ENCODE data around the gene SSH2. TPM values are rescaled to one million over a fixed set of nuclear protein-coding genes. Genes with fewer than 3 reads are reported as not detected.
"Not testable (repeated sequence)": the region's sequence is repeated elsewhere in the genome, so short reads cannot be mapped to it uniquely, and the experiment has no call there.

The SSH2 gene
- total RNA-seq, 1 experiment from 2014 or later = 22.9 TPM

- TF ChIP-seq CTCF (IDR thresholded peaks at IDR 0.05; ENCODE audit: unreplicated experiment) = no peak
- intact Hi-C loops (cut with micrococcal nuclease; ENCODE audit: unreplicated experiment) = no loop called here
- no peak for DNase-seq
- Mint-ChIP-seq H3K36me3 (ENCODE audit: insufficient read depth, unreplicated experiment) (no peaks in the 10 kb centered on the region), H3K4me1 (ENCODE audit: low read depth, unreplicated experiment) (no peaks in the 10 kb centered on the region), H3K27ac (ENCODE audit: unreplicated experiment) (no peak overlapping the region), H3K4me3 (ENCODE audit: low read depth, unreplicated experiment) (no peak overlapping the region), H3K9me3 (ENCODE audit: low read depth, unreplicated experiment) (no peaks in the 10 kb centered on the region), H3K27me3 (ENCODE audit: unreplicated experiment) (no peaks in the 10 kb centered on the region)
- CTCF ChIA-PET = no interaction called here
- BruUV-seq (replicated peaks) = no TSS peak
Measured at GRCh38 chr17:29655323-29655722, 274.7 kb downstream of the SSH2 start.

- CTCF ChIA-PET = interaction anchor here (0.6 to 0.9 kb wide), 4 partner anchors 12 to 204 kb away, joined by 3 to 6 read pairs (median 4); no protein-coding TSS in a partner anchor
- no peak overlapping the region for H3K4me3 Mint-ChIP-seq (ENCODE audit: low read depth, unreplicated experiment)
- H3K27me3 Mint-ChIP-seq (ENCODE audit: unreplicated experiment) = no peaks in the 10 kb centered on the region
- no peak for TF ChIP-seq CTCF (IDR thresholded peaks at IDR 0.05; ENCODE audit: unreplicated experiment)
- no peak overlapping the region for H3K27ac Mint-ChIP-seq (ENCODE audit: unreplicated experiment)
- intact Hi-C loops (cut with micrococcal nuclease; ENCODE audit: unreplicated experiment) = no loop called here
- no TSS peak for BruUV-seq (replicated peaks)
- DNase-seq = no peak
- no peaks in the 10 kb centered on the region for H3K9me3 Mint-ChIP-seq (ENCODE audit: low read depth, unreplicated experiment)
- H3K36me3 Mint-ChIP-seq (ENCODE audit: insufficient read depth, unreplicated experiment) = no peaks in the 10 kb centered on the region
- H3K4me1 Mint-ChIP-seq (ENCODE audit: low read depth, unreplicated experiment) = no peaks in the 10 kb centered on the region
Measured at GRCh38 chr17:29653995-29654714, 275.9 kb downstream of the SSH2 start.

GRCh38 chr17:29652976-29653375 is 277.1 kb downstream of the SSH2 start:
- Mint-ChIP-seq H3K27ac (ENCODE audit: unreplicated experiment) (no peak overlapping the region), H3K27me3 (ENCODE audit: unreplicated experiment) (no peaks in the 10 kb centered on the region), H3K4me3 (ENCODE audit: low read depth, unreplicated experiment) (no peak overlapping the region), H3K36me3 (ENCODE audit: insufficient read depth, unreplicated experiment) (no peaks in the 10 kb centered on the region), H3K9me3 (ENCODE audit: low read depth, unreplicated experiment) (no peaks in the 10 kb centered on the region), H3K4me1 (ENCODE audit: low read depth, unreplicated experiment) (no peaks in the 10 kb centered on the region)
- CTCF ChIA-PET = no interaction called here
- BruUV-seq (replicated peaks) = no TSS peak
- intact Hi-C loops (cut with micrococcal nuclease; ENCODE audit: unreplicated experiment) = no loop called here
- no peak for DNase-seq
- no peak for TF ChIP-seq CTCF (IDR thresholded peaks at IDR 0.05; ENCODE audit: unreplicated experiment)

GRCh38 chr17:29651913-29652312 is 278.1 kb downstream of the SSH2 start:
- H3K27ac Mint-ChIP-seq (ENCODE audit: unreplicated experiment); H3K9me3 Mint-ChIP-seq (ENCODE audit: low read depth, unreplicated experiment); intact Hi-C loops (cut with micrococcal nuclease; ENCODE audit: unreplicated experiment); H3K27me3 Mint-ChIP-seq (ENCODE audit: unreplicated experiment); H3K36me3 Mint-ChIP-seq (ENCODE audit: insufficient read depth, unreplicated experiment); CTCF ChIA-PET; BruUV-seq (replicated peaks); DNase-seq; H3K4me3 Mint-ChIP-seq (ENCODE audit: low read depth, unreplicated experiment); H3K4me1 Mint-ChIP-seq (ENCODE audit: low read depth, unreplicated experiment): not testable (repeated sequence)

GRCh38 chr17:29650396-29650795 is 279.6 kb downstream of the SSH2 start:
- intact Hi-C loops (cut with micrococcal nuclease; ENCODE audit: unreplicated experiment) = no loop called here
- BruUV-seq (replicated peaks) = no TSS peak
- Mint-ChIP-seq H3K27ac (ENCODE audit: unreplicated experiment) (no peak overlapping the region), H3K4me1 (ENCODE audit: low read depth, unreplicated experiment) (no peaks in the 10 kb centered on the region), H3K9me3 (ENCODE audit: low read depth, unreplicated experiment) (no peaks in the 10 kb centered on the region), H3K36me3 (ENCODE audit: insufficient read depth, unreplicated experiment) (no peaks in the 10 kb centered on the region), H3K4me3 (ENCODE audit: low read depth, unreplicated experiment) (no peak overlapping the region), H3K27me3 (ENCODE audit: unreplicated experiment) (no peaks in the 10 kb centered on the region)
- CTCF ChIA-PET = no interaction called here
- DNase-seq = no peak
- no peak for TF ChIP-seq CTCF (IDR thresholded peaks at IDR 0.05; ENCODE audit: unreplicated experiment)

Measured in Calu3 (cell line).